Coronary artery (tissue), 2 donors: ENCODE measurements around the gene NCBP3.

Experiments
- DNase-seq: peaks from one replicate; pipeline ENCODE4 v3.0.0-alpha.2; 2017; ENCODE audit warnings: low spot score
- H3K27ac ChIP-seq, 2 donors: fragments of 200-600 bp; sonication (generic); one replicate each; pipeline ENCODE4 v1.5.1; 2016 to 2019
- H3K4me3 ChIP-seq: fragments of 200-600 bp; sonication (generic); 2 replicates; pipeline ENCODE4 v1.5.1; 2016; ENCODE audit warnings: mild to moderate bottlenecking, moderate library complexity
- CTCF ChIP-seq: fragments of 200-600 bp; sonication (generic); IDR thresholded peaks from one replicate; pipeline ENCODE4 v1.5.1; 2019; ENCODE audit warnings: antibody characterized with exemption

Gene NCBP3

GRCh38 chr17:3755335-3756030 is 90.6 kb downstream of the NCBP3 start:
- DNase-seq, result no peak
- H3K27ac ChIP-seq, result no peak overlapping the region

GRCh38 chr17:3754458-3755334 is 91.3 kb downstream of the NCBP3 start:
- H3K27ac ChIP-seq, result no peak overlapping the region
- TF ChIP-seq CTCF, result no peak
- no peak for DNase-seq
- peak overlapping the region; percentile 38 for H3K4me3 ChIP-seq

More at GRCh38 chr17:3755335-3756030, 90.6 kb downstream of the NCBP3 start:
- TF ChIP-seq CTCF, result no peak
- peak overlapping the region; percentile 38 for H3K4me3 ChIP-seq

- no peak for TF ChIP-seq CTCF
- H3K4me3 ChIP-seq, result no peak overlapping the region
- DNase-seq, result no peak
- H3K27ac ChIP-seq, result no peak overlapping the region
Measured at GRCh38 chr17:3754066-3754457, 92.0 kb downstream of the NCBP3 start.

GRCh38 chr17:3753624-3754023 is 92.4 kb downstream of the NCBP3 start:
- no peak for TF ChIP-seq CTCF
- Histone ChIP-seq H3K4me3 (no peak overlapping the region), H3K27ac (no peak overlapping the region)
- no peak for DNase-seq
